Activated CD8-positive, alpha-beta T cell treated with anti-CD3 and anti-CD28 coated beads for 36 hours (primary cell): ENCODE results near the gene SH3BP1. TPM values are rescaled to one million over a fixed set of nuclear protein-coding genes. Genes with fewer than 3 reads are reported as not detected.
A peak's percentile ranks its signal among the peaks of the same experiment; 100 is the strongest.

Experiments
- ATAC-seq: fragments of 200-7000 bp; cut with Tn5 transposase; one replicate; pipeline ENCODE4 v1.10.0; 2021; ENCODE audit warnings: mild to moderate bottlenecking, moderate library complexity
- CTCF ChIA-PET: fragments of 350-600 bp; sonication (Branson Sonifier 250); formaldehyde crosslinking; loops from one replicate; lab custom pipeline; 2021; ENCODE audit warnings: antibody characterized with exemption; lab: Charles Lee
- POLR2A ChIA-PET: fragments of 350-600 bp; sonication (Branson Sonifier 250); formaldehyde crosslinking; loops from one replicate; lab custom pipeline; 2021; ENCODE audit warnings: antibody characterized with exemption; lab: Charles Lee
- DNase-seq: peaks from one replicate; pipeline ENCODE4 v3.0.0-alpha.2; 2020
- H3K27ac Mint-ChIP-seq: one replicate; pipeline ENCODE4 v1.8.0; 2021; ENCODE audit warnings: mild to moderate bottlenecking, mixed read lengths
- H3K27me3 Mint-ChIP-seq: one replicate; pipeline ENCODE4 v1.8.0; 2021; ENCODE audit warnings: mixed read lengths
- H3K36me3 Mint-ChIP-seq: one replicate; pipeline ENCODE4 v1.8.0; 2021; ENCODE audit warnings: low read depth, mixed read lengths
- H3K4me1 Mint-ChIP-seq: one replicate; pipeline ENCODE4 v1.8.0; 2021; ENCODE audit warnings: low read depth, mixed read lengths
- H3K4me3 Mint-ChIP-seq: one replicate; pipeline ENCODE4 v1.8.0; 2021; ENCODE audit warnings: mild to moderate bottlenecking, moderate library complexity, mixed read lengths
- H3K9me3 Mint-ChIP-seq: one replicate; pipeline ENCODE4 v1.8.0; 2021; ENCODE audit warnings: mixed read lengths
- CTCF ChIP-seq: fragments of 200-600 bp; IDR thresholded peaks from one replicate; pipeline ENCODE4 v1.8.0; 2022; ENCODE audit warnings: antibody characterized with exemption, mild to moderate bottlenecking
- intact Hi-C: fragments of 100-400 bp; cut with micrococcal nuclease; formaldehyde crosslinking; loops from one replicate; pipeline ENCODE4 v1.10.0; 2022
- total RNA-seq, 2 experiments: library from RNA; stranded (reverse); gene quantifications; one replicate each; pipeline ENCODE4 v1.2.3, GENCODE V29; 2021

The SH3BP1 gene
- total RNA-seq, 2 experiments from 2014 or later: 122 to 128 TPM

- H3K36me3 Mint-ChIP-seq: peaks cover 4% of the 10 kb centered on the region
- peaks cover 64% of the 10 kb centered on the region for H3K4me1 Mint-ChIP-seq
- ATAC-seq (peak; percentile 22), DNase-seq (no peak)
- peak overlapping the region; percentile 77 for H3K4me3 Mint-ChIP-seq
- intact Hi-C loops: loop anchor here (5.0 kb wide), 1 partner anchor 40 kb away; the partner anchor contains the start of gene SH3BP1
- CTCF ChIA-PET: interaction anchor here (1.7 to 68.1 kb wide), 3 partner anchors 16 to 52 kb away, joined by 5 to 1770 read pairs (median 9); partner anchors contain the start of genes GGA1, PDXP and SH3BP1
- H3K27me3 Mint-ChIP-seq: no peaks in the 10 kb centered on the region
- H3K9me3 Mint-ChIP-seq: no peaks in the 10 kb centered on the region
- peak overlapping the region; percentile 91 for H3K27ac Mint-ChIP-seq
- no peak for TF ChIP-seq CTCF
- POLR2A ChIA-PET: interaction anchor here (0.7 to 8.2 kb wide), 10 partner anchors 9 to 69 kb away, joined by 3 to 49 read pairs (median 8); partner anchors contain the start of genes GGA1, NOL12 and PDXP
Measured at GRCh38 chr22:37677493-37677974, 38.1 kb downstream of the SH3BP1 start.

- POLR2A ChIA-PET: interaction anchor here (0.7 to 3.4 kb wide), 5 partner anchors 8 to 173 kb away, joined by 3 to 13 read pairs (median 3); partner anchors contain the start of gene NOL12
- CTCF ChIA-PET: interaction anchor here (1.7 to 68.1 kb wide), 2 partner anchors 17 to 53 kb away, joined by 5 to 1770 read pairs; partner anchors contain the start of genes GGA1 and SH3BP1
- Mint-ChIP-seq H3K4me1 (peaks cover 56% of the 10 kb centered on the region), H3K27ac (peak overlapping the region; percentile 70), H3K9me3 (no peaks in the 10 kb centered on the region), H3K36me3 (peaks cover 4% of the 10 kb centered on the region), H3K4me3 (no peak overlapping the region), H3K27me3 (no peaks in the 10 kb centered on the region)
- no peak for TF ChIP-seq CTCF
- ATAC-seq (no peak), DNase-seq (no peak)
- intact Hi-C loops: loop anchor here (5.0 kb wide), 1 partner anchor 41 kb away; the partner anchor contains the start of gene SH3BP1
Measured at GRCh38 chr22:37678372-37678771, 38.9 kb downstream of the SH3BP1 start.

GRCh38 chr22:37679670-37680069, 40.2 kb downstream of the SH3BP1 start:
- Mint-ChIP-seq H3K27ac (peak overlapping the region; percentile 35), H3K27me3 (no peaks in the 10 kb centered on the region), H3K36me3 (peaks cover 4% of the 10 kb centered on the region), H3K4me3 (no peak overlapping the region), H3K9me3 (no peaks in the 10 kb centered on the region), H3K4me1 (peaks cover 45% of the 10 kb centered on the region)
- no peak for DNase-seq
- POLR2A ChIA-PET: no interaction called here
- intact Hi-C loops: loop anchor here (5.0 kb wide), 1 partner anchor 42 kb away; the partner anchor contains the start of gene SH3BP1
- ATAC-seq: no peak
- no peak for TF ChIP-seq CTCF
- CTCF ChIA-PET: interaction anchor here (4.3 to 68.1 kb wide), 3 partner anchors 8 to 54 kb away, joined by 23 to 1770 read pairs (median 74); partner anchors contain the start of genes GGA1, PDXP and SH3BP1

GRCh38 chr22:37680191-37680851, 40.9 kb downstream of the SH3BP1 start:
- ChIA-PET POLR2A (interaction anchor here (0.8 to 1.7 kb wide), 2 partner anchors 23 to 63 kb away, joined by 4 to 7 read pairs; no protein-coding TSS in a partner anchor), CTCF (interaction anchor here (0.9 to 68.1 kb wide), 6 partner anchors 9 to 113 kb away, joined by 3 to 1770 read pairs (median 20); partner anchors contain the start of genes GGA1, PDXP and SH3BP1)
- intact Hi-C loops: no loop called here
- H3K27ac Mint-ChIP-seq: peak overlapping the region; percentile 35
- peaks cover 39% of the 10 kb centered on the region for H3K4me1 Mint-ChIP-seq
- no peak for TF ChIP-seq CTCF
- DNase-seq: no peak
- no peaks in the 10 kb centered on the region for H3K27me3 Mint-ChIP-seq
- H3K36me3 Mint-ChIP-seq: peaks cover 4% of the 10 kb centered on the region
- no peaks in the 10 kb centered on the region for H3K9me3 Mint-ChIP-seq
- no peak for ATAC-seq
- no peak overlapping the region for H3K4me3 Mint-ChIP-seq
